HepG2 (cell line): Measurements from ENCODE around the gene EVI5. TPM values are rescaled to one million over a fixed set of nuclear protein-coding genes. Genes with fewer than 3 reads are reported as not detected.
A peak's percentile ranks its signal among the peaks of the same experiment; 100 is the strongest.

Experiments used
- AHR ChIP-seq: IDR thresholded peaks from 2 replicates; pipeline ENCODE4 v1.6.1; 2018; ENCODE audit warnings: missing genetic modification reagents, missing compliant biosample characterization
- BCL6 ChIP-seq: IDR thresholded peaks from 2 replicates; pipeline ENCODE4 v1.6.1; 2016; ENCODE audit warnings: missing genetic modification reagents, missing compliant biosample characterization
- BCLAF1 ChIP-seq: fragments of 450-650 bp; IDR thresholded peaks from 2 replicates; pipeline ENCODE4 v1.6.1; 2017; ENCODE audit warnings: mild to moderate bottlenecking
- BRD4 ChIP-seq: sonication (generic); formaldehyde crosslinking; IDR thresholded peaks from 2 replicates; pipeline ENCODE4 v1.4.0; 2020; ENCODE audit warnings: missing genetic modification reagents
- CBFB ChIP-seq: sonication (generic); formaldehyde crosslinking; IDR thresholded peaks from 2 replicates; pipeline ENCODE4 v1.4.0; 2020; ENCODE audit warnings: missing genetic modification reagents
- ELF3 ChIP-seq: IDR thresholded peaks from 2 replicates; pipeline ENCODE4 v1.6.1; 2016; ENCODE audit warnings: missing genetic modification reagents, missing compliant biosample characterization
- HNF4G ChIP-seq, 2 experiments: sonication (generic) in 1 of 2; formaldehyde crosslinking in 1 of 2; IDR thresholded peaks; 2 replicates each; pipeline versions ENCODE4 v1.4.0 to v1.6.1; 2011 to 2020; ENCODE audit warnings: borderline replicate concordance in 2 of 2, low read depth in 2 of 2, mild to moderate bottlenecking in 2 of 2, low read length in 1 of 2, missing genetic modification reagents in 1 of 2, moderate library complexity in 1 of 2
- KLF11 ChIP-seq: IDR thresholded peaks from 2 replicates; pipeline ENCODE4 v1.6.1; 2016; ENCODE audit warnings: missing compliant biosample characterization
- MAFF ChIP-seq: IDR thresholded peaks from 2 replicates; pipeline ENCODE4 v1.6.1; 2011; ENCODE audit warnings: low read depth, low read length, improper control_type of control experiment
- MED13 ChIP-seq: sonication (generic); formaldehyde crosslinking; IDR thresholded peaks from 2 replicates; pipeline ENCODE4 v1.5.0; 2020; ENCODE audit warnings: missing genetic modification reagents
- MTF1 ChIP-seq: sonication (generic); formaldehyde crosslinking; IDR thresholded peaks from 2 replicates; pipeline ENCODE4 v1.5.0; 2020; ENCODE audit warnings: missing genetic modification reagents
- NCOA1 ChIP-seq: sonication (generic); formaldehyde crosslinking; IDR thresholded peaks from 2 replicates; pipeline ENCODE4 v1.9.0; 2021; ENCODE audit warnings: missing genetic modification reagents
- PBX3 ChIP-seq: sonication (generic); formaldehyde crosslinking; IDR thresholded peaks from 2 replicates; pipeline ENCODE4 v1.8.1; 2023; ENCODE audit warnings: missing genetic modification reagents, inconsistent platforms, borderline replicate concordance
- PCBP1 ChIP-seq: fragments of 200-400 bp; formaldehyde crosslinking; IDR thresholded peaks from 2 replicates; pipeline ENCODE4 v1.6.1; 2017; ENCODE audit warnings: mild to moderate bottlenecking, low read depth, low read length, borderline replicate concordance
- POLR2G ChIP-seq: fragments of 200-400 bp; formaldehyde crosslinking; IDR thresholded peaks from 2 replicates; pipeline ENCODE4 v1.6.1; 2018; ENCODE audit warnings: mild to moderate bottlenecking, low read depth, low read length, moderate library complexity
- SPEN ChIP-seq: sonication (generic); formaldehyde crosslinking; IDR thresholded peaks from 2 replicates; pipeline ENCODE4 v1.5.1; 2020; ENCODE audit warnings: low read depth, mild to moderate bottlenecking, missing genetic modification reagents
- SUZ12 ChIP-seq: fragments of 150-350 bp; IDR thresholded peaks from 2 replicates; pipeline ENCODE4 v1.6.1; 2014; ENCODE audit warnings: low read depth, low read length
- ZBTB2 ChIP-seq: sonication (generic); formaldehyde crosslinking; IDR thresholded peaks from 2 replicates; pipeline ENCODE4 v1.8.0; 2022; ENCODE audit warnings: low read depth, missing genetic modification reagents
- ZBTB25 ChIP-seq: IDR thresholded peaks from 2 replicates; pipeline ENCODE4 v1.6.1; 2018; ENCODE audit warnings: missing genetic modification reagents
- ZBTB8A ChIP-seq: sonication (generic); formaldehyde crosslinking; IDR thresholded peaks from 2 replicates; pipeline ENCODE4 v1.4.0; 2020; ENCODE audit warnings: mild to moderate bottlenecking, low read depth, missing genetic modification reagents, borderline replicate concordance
- ZNF460 ChIP-seq: sonication (generic); formaldehyde crosslinking; IDR thresholded peaks from 2 replicates; pipeline ENCODE4 v1.5.1; 2020; ENCODE audit warnings: missing genetic modification reagents, mild to moderate bottlenecking, borderline replicate concordance
- ZNF580 ChIP-seq: IDR thresholded peaks from 2 replicates; pipeline ENCODE4 v1.6.1; 2016; ENCODE audit warnings: low read depth, borderline replicate concordance
- ZNF703 ChIP-seq: sonication (generic); formaldehyde crosslinking; IDR thresholded peaks from 2 replicates; pipeline ENCODE4 v1.5.1; 2020; ENCODE audit warnings: missing genetic modification reagents, mild to moderate bottlenecking, moderate library complexity, borderline replicate concordance
- ZNF790 ChIP-seq: sonication (generic); formaldehyde crosslinking; IDR thresholded peaks from 2 replicates; pipeline ENCODE4 v1.8.0; 2022; ENCODE audit warnings: missing genetic modification reagents, mild to moderate bottlenecking, borderline replicate concordance
- polyA plus RNA-seq, 8 experiments: library from polyadenylated mRNA; depleted of rRNA in 3 of 8; stranded (reverse) in 7 of 8; unstranded in 1 of 8; fragments of >200 nt; fragmentation: Illumina TruSeq in 4 of 8; extraction: Trizol in 4 of 8; gene quantifications; 2 replicates each; pipeline versions ENCODE4 v1.2.1 to v1.2.3, GENCODE V29; 2011 to 2016; ENCODE audit warnings: low read depth in 4 of 8, missing spikeins in 1 of 8, mixed read lengths in 1 of 8; ENCODE audit not compliant: insufficient read depth in 1 of 8
- total RNA-seq, 5 experiments: library from RNA; depleted of rRNA; stranded (reverse); fragments of >200 nt; fragmentation: Illumina TruSeq; extraction: Trizol; gene quantifications; 2 replicates each; pipeline ENCODE4 v1.2.3, GENCODE V29; 2016; ENCODE audit warnings: low read depth in 1 of 5

EVI5 gene
- total and polyA plus RNA-seq, 2 of the 13 experiments (the other 11 are each of a cell fraction or from before 2014, with no cell fraction given): 4.0 to 12.6 TPM

GRCh38 chr1:92505015-92505692 is 279.8 kb downstream of the EVI5 start (continued):
- TF ChIP-seq POLR2G (peak; percentile 2; the same call in 1 of the 2 replicates), MED13 (CRISPR knock-in tag) (no peak), ZNF790 (no peak), MTF1 (CRISPR knock-in tag) (no peak), PBX3 (CRISPR knock-in tag) (no peak), NCOA1 (CRISPR knock-in tag) (0 out of 2 replicates have a peak, but pooled peaks have one; percentile 54), HNF4G (IDR thresholded peaks at IDR 0.05; ENCODE audit: borderline replicate concordance, low read depth, low read length) (peak; percentile 77), HNF4G (CRISPR knock-in tag; IDR thresholded peaks at IDR 0.05; ENCODE audit: borderline replicate concordance, low read depth) (0 out of 2 replicates have a peak, but pooled peaks have one; percentile 20), ZBTB25 (no peak), CBFB (CRISPR knock-in tag) (no peak), ZBTB2 (no peak), MAFF (no peak), ZBTB8A (CRISPR knock-in tag) (no peak), BRD4 (no peak), KLF11 (CRISPR knock-in tag) (no peak), ELF3 (CRISPR knock-in tag) (peak; percentile 82), BCLAF1 (no peak), ZNF460 (CRISPR knock-in tag) (no peak), ZNF703 (CRISPR knock-in tag) (no peak), BCL6 (CRISPR knock-in tag) (peak; percentile 82), ZNF580 (CRISPR knock-in tag) (no peak), SPEN (no peak; the same call in 1 of the 2 replicates), SUZ12 (no peak), PCBP1 (no peak), AHR (CRISPR knock-in tag) (no peak)
